GM18499 (cell line): ENCODE measurements around the gene PSTPIP1.

Experiments
- ATAC-seq: cut with Tn5 transposase; IDR thresholded peaks from one replicate; pipeline ENCODE4 v1.9.1; 2021; ENCODE audit warnings: moderate number of reproducible peaks; ENCODE audit not compliant: insufficient read depth, unreplicated experiment

The PSTPIP1 gene

GRCh38 chr15:77038312-77039216 lies 43.6 kb downstream of the PSTPIP1 start:
- no peak for ATAC-seq

GRCh38 chr15:77039217-77039533 lies 44.2 kb downstream of the PSTPIP1 start:
- no peak for ATAC-seq

GRCh38 chr15:77039848-77040247 lies 44.9 kb downstream of the PSTPIP1 start:
- ATAC-seq = no peak

- no peak for ATAC-seq
Measured at GRCh38 chr15:77040673-77041072, 45.7 kb downstream of the PSTPIP1 start.

- ATAC-seq = no peak
Measured at GRCh38 chr15:77042245-77042919, 47.5 kb downstream of the PSTPIP1 start.

GRCh38 chr15:77042955-77043920 lies 48.3 kb downstream of the PSTPIP1 start:
- no peak for ATAC-seq

- ATAC-seq = no peak
Measured at GRCh38 chr15:77044228-77045042, 49.5 kb downstream of the PSTPIP1 start.

GRCh38 chr15:77045985-77046384 lies 51.1 kb downstream of the PSTPIP1 start:
- ATAC-seq = no peak

- ATAC-seq = no peak
Measured at GRCh38 chr15:77046704-77047412, 51.9 kb downstream of the PSTPIP1 start.

- no peak for ATAC-seq
Measured at GRCh38 chr15:77048135-77048876, 53.4 kb downstream of the PSTPIP1 start.

GRCh38 chr15:77052556-77052955 lies 57.6 kb downstream of the PSTPIP1 start:
- ATAC-seq = no peak

- ATAC-seq = no peak
Measured at GRCh38 chr15:77053709-77054108, 58.8 kb downstream of the PSTPIP1 start.

- ATAC-seq = no peak
Measured at GRCh38 chr15:77057072-77057471, 62.1 kb downstream of the PSTPIP1 start.

- no peak for ATAC-seq
Measured at GRCh38 chr15:77057685-77058084, 62.8 kb downstream of the PSTPIP1 start.

GRCh38 chr15:77058468-77058867 lies 63.5 kb downstream of the PSTPIP1 start:
- no peak for ATAC-seq

- ATAC-seq = no peak
Measured at GRCh38 chr15:77059786-77060361, 64.9 kb downstream of the PSTPIP1 start.

GRCh38 chr15:77060546-77060945 lies 65.6 kb downstream of the PSTPIP1 start:
- no peak for ATAC-seq

GRCh38 chr15:77063249-77063648 lies 68.3 kb downstream of the PSTPIP1 start:
- ATAC-seq = no peak
